ENCODE results near the gene OR5B3.
"Not testable (repeated sequence)": the region's sequence is repeated elsewhere in the genome, so short reads cannot be mapped to it uniquely, and the experiment has no call there.

The OR5B3 gene

DNA sequence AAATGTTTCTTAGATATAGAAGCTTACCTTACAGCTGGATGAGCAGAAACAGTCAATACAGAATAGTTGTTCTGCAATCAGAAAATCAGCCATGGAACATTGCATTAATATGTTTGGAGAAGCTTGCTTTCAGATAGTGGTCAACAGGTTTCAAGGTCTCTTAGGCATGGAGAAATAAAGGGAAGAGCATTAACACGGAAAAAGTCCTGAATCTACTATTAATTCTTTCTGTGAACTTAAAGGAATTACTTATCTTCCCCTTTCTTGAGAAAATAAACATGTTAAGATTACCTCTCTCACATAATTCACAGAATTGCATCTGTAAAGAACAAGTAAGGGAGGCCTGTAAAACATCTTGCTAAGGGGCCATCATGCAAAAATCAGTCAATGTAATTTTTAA, at the start of gene OR5B3:
TSS of gene OR5B3 (minus strand) at position 101 of the 400 bp plus-strand sequence. CDS start 3,465 bp downstream, outside the sequence.
- CTCF ChIA-PET, result no interaction called here
- H3K9me3 Mint-ChIP-seq, result peaks cover 9% of the 10 kb centered on the region

DNA sequence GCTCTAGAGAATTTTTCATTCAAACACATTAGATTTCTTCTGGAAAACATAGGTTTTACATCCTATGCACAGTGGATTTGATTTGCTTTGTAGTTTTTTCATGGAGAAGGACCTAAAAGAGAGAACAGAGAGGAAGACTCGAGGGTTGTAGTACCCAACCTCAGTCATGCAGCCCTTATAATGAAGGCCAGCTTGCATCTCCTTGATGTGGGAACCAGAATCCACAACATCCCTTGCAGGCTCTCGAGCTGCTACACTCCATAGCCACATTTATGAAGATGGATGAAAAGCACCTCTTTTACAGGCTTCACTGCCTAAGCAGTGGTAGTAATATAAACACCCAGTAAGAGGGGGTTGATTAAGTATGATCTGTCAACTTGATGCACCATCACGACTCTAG, 44.9 kb upstream of the OR5B3 start:
- Mint-ChIP-seq H3K4me3 (no peak overlapping the region), H3K27me3 (no peaks in the 10 kb centered on the region), H3K36me3 (no peaks in the 10 kb centered on the region), H3K9me3 (no peaks in the 10 kb centered on the region), H3K4me1 (no peaks in the 10 kb centered on the region), H3K27ac (no peak overlapping the region)
- CTCF ChIA-PET, result no interaction called here
- no peak for DNase-seq

More for the DNA sequence above, at the start of gene OR5B3:
- Mint-ChIP-seq H3K4me1 (no peaks in the 10 kb centered on the region), H3K27me3 (no peaks in the 10 kb centered on the region), H3K27ac (no peak within 1 kb of the TSS), H3K36me3 (no peaks in the 10 kb centered on the region), H3K4me3 (no peak within 1 kb of the TSS)
- no peak for DNase-seq

DNA sequence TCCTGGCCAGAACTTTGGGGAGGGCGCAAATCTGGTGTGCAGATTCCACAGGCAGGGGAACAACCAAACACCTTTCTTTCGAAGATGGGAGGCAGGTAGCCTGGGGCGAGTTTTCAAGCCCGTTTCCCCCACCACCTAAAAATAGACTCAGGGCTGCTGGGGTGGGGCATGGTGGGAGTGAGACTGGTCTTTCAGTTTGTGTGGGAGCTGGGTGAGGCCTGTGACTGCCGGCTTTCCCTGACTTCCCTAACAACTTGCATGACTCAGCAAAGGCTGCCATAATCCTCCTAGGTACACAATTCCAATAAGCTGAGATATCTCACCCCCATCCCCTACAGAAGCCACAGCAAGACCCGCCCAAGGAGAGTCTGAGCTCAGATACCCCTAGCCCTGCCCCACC, 39.6 kb upstream of the OR5B3 start:
- no peaks in the 10 kb centered on the region for H3K36me3 Mint-ChIP-seq
- H3K27me3 Mint-ChIP-seq, result no peaks in the 10 kb centered on the region
- no peaks in the 10 kb centered on the region for H3K9me3 Mint-ChIP-seq
- no peak overlapping the region for H3K4me3 Mint-ChIP-seq
- DNase-seq, result no peak
- no peak overlapping the region for H3K27ac Mint-ChIP-seq
- H3K4me1 Mint-ChIP-seq, result no peaks in the 10 kb centered on the region
- CTCF ChIA-PET, result no interaction called here

DNA sequence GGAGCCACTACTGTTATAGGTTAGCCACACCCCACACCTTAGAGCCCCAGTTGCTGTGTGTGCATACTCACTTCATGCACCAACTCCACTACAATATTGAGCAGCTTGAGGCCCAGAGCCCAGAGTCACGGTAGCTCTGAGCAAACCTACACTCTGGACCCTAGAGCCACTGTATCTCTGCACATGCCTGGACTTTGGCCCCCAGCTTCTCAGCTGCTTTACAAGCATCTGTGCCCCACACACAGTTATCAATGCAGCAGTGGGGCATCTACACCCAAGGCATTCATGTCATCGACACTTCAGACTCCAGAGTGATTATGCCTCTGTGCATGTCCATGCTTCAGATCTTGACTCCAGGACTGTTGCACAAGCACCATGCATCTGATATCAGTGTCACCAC, 37.6 kb upstream of the OR5B3 start:
- Mint-ChIP-seq H3K9me3 (no peaks in the 10 kb centered on the region), H3K36me3 (no peaks in the 10 kb centered on the region), H3K27me3 (no peaks in the 10 kb centered on the region), H3K27ac (no peak overlapping the region), H3K4me3 (no peak overlapping the region), H3K4me1 (no peaks in the 10 kb centered on the region)
- CTCF ChIA-PET, result no interaction called here
- no peak for DNase-seq

DNA sequence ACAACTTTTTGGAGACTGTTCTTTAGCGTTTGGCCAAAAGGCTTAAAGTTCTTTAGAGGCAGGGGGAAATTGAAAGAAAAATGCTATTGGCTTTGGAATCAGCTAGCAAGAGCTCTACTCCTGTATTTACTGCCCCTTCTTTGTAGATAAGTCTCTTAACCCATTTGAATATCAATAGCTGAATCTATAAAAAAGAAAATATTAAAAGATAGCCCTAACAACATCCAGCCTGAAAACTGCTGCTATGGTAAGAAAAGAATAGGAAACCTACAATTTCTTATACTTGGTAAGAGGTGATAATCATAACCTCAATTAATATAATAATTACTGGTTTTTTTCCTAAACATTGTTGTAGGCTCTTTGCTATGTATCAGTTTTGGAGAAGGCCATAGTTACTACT, 35.5 kb upstream of the OR5B3 start, which contains the start of gene OR5B12:
TSS of gene OR5B12 (minus strand) at position 101 of the 400 bp plus-strand sequence. CDS start 2,085 bp downstream, outside the sequence.
- Mint-ChIP-seq H3K36me3 (no peaks in the 10 kb centered on the region), H3K27ac (no peak within 1 kb of the TSS), H3K27me3 (no peaks in the 10 kb centered on the region), H3K9me3 (no peaks in the 10 kb centered on the region), H3K4me1 (no peaks in the 10 kb centered on the region), H3K4me3 (no peak within 1 kb of the TSS)
- no peak for DNase-seq
- CTCF ChIA-PET, result no interaction called here

DNA sequence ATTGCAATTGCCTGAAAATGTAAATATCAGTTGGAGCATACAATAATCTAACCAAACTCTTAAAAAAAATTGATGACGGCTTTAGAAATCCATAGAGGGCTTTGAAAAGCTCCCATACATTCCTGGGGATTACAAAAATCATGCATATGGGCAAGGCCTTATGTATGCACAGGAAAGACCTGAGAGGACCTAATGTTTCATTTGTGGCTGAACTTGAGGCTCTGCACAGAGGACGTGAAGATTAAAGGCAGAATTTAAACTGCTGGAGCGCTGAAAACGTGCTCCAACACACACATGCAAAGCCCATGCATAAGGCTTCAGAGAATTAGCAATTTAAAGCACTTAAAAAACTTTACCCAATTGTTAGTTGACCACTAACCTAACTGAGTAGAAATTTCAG, 31.8 kb upstream of the OR5B3 start:
- Mint-ChIP-seq H3K27me3 (no peaks in the 10 kb centered on the region), H3K4me1 (no peaks in the 10 kb centered on the region), H3K4me3 (no peak overlapping the region), H3K9me3 (no peaks in the 10 kb centered on the region), H3K27ac (no peak overlapping the region), H3K36me3 (no peaks in the 10 kb centered on the region)
- DNase-seq, result no peak
- CTCF ChIA-PET, result no interaction called here

DNA sequence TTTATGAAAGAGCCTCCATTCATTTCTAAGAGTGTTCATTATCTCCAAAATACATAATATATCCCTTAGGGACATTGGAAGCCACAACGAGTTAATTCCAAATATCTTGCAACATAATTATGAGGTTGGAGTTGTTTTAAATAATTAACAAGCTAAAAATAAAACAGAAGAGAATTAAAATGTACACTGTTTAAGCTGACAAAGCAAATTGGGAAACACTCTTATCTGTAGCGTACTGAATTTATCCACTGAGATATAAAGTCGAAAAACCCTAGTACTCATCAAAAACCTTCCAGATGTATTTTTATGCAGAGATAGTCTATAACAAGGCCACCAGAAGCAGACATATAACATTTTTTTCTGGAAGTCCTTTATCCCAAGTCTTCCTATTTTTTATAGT, 27.5 kb upstream of the OR5B3 start:
- Mint-ChIP-seq H3K27me3 (no peaks in the 10 kb centered on the region), H3K4me3 (no peak overlapping the region), H3K27ac (no peak overlapping the region), H3K4me1 (no peaks in the 10 kb centered on the region), H3K36me3 (no peaks in the 10 kb centered on the region), H3K9me3 (no peaks in the 10 kb centered on the region)
- CTCF ChIA-PET, result no interaction called here
- no peak for DNase-seq

DNA sequence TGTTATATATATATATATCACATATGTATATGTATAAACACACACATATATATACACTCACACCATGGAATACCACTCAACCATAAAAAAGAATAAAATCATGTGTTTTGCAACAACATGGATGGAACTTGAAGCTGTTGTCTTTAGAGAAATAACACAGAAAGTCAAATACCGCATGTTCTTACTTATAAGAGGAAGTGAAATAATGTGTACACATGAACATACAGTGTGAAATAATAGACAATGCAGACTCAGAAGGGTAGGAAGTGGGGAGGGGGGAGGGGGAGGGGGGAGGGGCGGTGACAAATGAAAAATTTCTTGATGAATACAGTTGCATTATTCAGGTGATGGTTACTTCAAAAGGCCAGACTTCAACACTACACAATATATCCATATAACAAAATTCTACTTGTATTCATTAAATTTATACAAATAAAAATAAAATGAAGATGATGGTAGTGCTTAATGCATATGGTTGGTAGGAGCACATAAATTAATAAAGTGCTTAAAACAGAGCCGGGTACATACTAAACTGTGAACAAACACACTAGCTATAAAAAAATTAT, 27.0 kb upstream of the OR5B3 start:
- Mint-ChIP-seq H3K9me3 (no peaks in the 10 kb centered on the region), H3K4me3 (no peak overlapping the region), H3K27me3 (no peaks in the 10 kb centered on the region), H3K4me1 (no peaks in the 10 kb centered on the region), H3K27ac (no peak overlapping the region), H3K36me3 (no peaks in the 10 kb centered on the region)
- CTCF ChIA-PET, result no interaction called here
- no peak for DNase-seq

DNA sequence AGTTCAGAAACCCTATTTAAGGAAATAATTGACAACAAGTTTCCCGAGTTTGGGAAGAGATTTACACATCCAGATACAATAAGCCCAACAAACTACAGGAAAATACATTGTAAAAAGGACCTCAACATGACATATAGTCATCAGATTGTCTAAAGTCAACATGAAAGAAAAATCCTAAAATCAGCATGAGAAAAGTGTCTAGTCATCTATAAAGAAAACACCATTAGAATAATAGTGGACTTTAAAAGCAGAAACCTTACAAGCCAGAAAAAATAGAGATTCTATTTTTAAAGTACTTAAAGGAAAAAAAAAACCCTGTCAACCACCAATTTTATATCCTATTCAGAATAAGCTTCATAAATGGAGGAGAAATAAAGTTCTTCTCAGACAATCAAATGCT, 22.6 kb upstream of the OR5B3 start:
- Mint-ChIP-seq H3K36me3 (no peaks in the 10 kb centered on the region), H3K27ac (no peak overlapping the region), H3K4me3 (no peak overlapping the region), H3K27me3 (no peaks in the 10 kb centered on the region), H3K4me1 (no peaks in the 10 kb centered on the region), H3K9me3 (no peaks in the 10 kb centered on the region)
- CTCF ChIA-PET, result no interaction called here
- no peak for DNase-seq

DNA sequence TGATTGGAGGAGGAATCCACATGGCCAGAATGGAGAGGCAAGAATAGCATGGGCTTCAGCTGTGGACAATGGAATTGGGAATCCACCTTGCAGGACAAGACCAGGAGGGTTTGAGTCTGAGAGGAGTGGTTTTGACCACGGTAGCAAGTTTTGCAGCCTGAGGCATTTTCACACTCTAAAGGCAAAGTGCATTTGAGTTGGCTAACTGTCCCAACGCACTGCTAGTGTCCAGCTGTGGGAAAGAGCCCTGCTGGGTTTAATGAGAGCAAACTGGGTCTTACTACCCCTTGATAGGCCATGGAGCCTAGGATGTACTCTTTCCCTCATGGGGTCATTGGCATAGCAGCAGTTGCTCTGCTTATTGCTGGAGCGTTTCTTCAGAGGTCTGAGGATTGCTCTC, 21.3 kb upstream of the OR5B3 start, which contains the start of gene OR5B2:
TSS of gene OR5B2 (minus strand) at position 101 of the 400 bp plus-strand sequence. CDS start 4,860 bp downstream, outside the sequence.
- Mint-ChIP-seq H3K36me3 (no peaks in the 10 kb centered on the region), H3K9me3 (no peaks in the 10 kb centered on the region), H3K27ac (no peak within 1 kb of the TSS), H3K27me3 (no peaks in the 10 kb centered on the region), H3K4me3 (no peak within 1 kb of the TSS), H3K4me1 (no peaks in the 10 kb centered on the region)
- CTCF ChIA-PET, result no interaction called here
- DNase-seq, result no peak

DNA sequence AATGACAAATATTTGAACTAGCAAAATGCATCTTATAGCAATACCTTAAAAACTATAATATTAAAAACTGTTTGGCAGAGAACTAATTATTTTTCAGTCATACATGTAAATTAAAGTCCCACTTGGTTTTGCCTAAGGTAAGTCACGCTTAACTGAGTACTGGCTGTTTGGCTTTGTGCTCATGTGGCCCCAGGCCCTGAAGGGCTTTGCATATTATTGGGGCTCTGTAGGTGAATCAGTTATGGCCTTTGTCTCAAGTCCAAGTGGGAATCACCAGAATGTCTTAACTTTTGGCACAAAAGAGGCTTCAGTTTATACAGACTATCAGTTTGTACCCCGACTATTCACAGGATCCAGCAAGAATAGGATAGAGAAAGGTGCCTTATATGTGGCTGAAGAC, 7.1 kb downstream of the OR5B3 start:
- DNase-seq, H3K27ac Mint-ChIP-seq, H3K4me1 Mint-ChIP-seq, H3K4me3 Mint-ChIP-seq, H3K36me3 Mint-ChIP-seq, H3K9me3 Mint-ChIP-seq, H3K27me3 Mint-ChIP-seq, CTCF ChIA-PET: not testable (repeated sequence)

DNA sequence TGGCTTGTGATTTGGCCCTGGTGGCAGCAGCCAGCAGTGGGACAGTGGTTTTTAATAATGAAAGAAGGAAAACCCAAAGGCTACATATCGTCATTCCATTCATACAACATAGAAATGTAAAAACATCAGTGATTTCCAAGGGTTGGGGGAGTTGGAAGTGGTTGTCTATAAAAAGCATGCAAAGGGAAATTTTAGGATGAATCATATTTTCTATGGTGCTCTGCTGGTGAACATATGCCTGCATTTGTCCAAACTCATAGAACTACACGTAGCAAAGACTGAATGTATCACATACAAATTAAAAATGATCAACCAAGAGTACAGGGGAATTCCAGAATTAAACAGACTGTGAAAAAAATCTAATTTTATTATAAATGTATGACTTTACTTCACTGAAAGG, 11.1 kb downstream of the OR5B3 start:
- CTCF ChIA-PET, result no interaction called here
- no peak for DNase-seq
- no peaks in the 10 kb centered on the region for H3K4me1 Mint-ChIP-seq
- no peaks in the 10 kb centered on the region for H3K36me3 Mint-ChIP-seq
- no peak overlapping the region for H3K27ac Mint-ChIP-seq
- no peak overlapping the region for H3K4me3 Mint-ChIP-seq
- H3K9me3 Mint-ChIP-seq, result no peaks in the 10 kb centered on the region
- no peaks in the 10 kb centered on the region for H3K27me3 Mint-ChIP-seq

DNA sequence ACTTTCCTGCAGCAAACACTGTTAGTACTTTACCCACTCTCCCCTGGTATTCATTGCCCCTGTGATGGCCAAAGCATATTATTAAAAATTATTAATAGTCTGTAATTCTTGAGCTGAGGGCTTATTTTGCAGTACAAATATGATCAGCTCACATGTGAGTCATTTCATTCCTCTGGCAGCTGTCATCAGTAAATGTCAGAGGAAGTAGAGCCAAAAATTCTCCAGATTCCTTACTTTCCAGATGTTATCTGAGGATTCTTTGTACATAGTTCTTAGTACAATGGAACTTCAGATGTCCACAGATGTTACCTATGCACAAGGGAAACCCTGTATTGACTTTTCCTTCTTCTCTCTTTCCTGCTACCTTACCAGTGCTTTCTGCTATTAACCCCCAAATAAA, 12.5 kb downstream of the OR5B3 start:
- no peak for DNase-seq

DNA sequence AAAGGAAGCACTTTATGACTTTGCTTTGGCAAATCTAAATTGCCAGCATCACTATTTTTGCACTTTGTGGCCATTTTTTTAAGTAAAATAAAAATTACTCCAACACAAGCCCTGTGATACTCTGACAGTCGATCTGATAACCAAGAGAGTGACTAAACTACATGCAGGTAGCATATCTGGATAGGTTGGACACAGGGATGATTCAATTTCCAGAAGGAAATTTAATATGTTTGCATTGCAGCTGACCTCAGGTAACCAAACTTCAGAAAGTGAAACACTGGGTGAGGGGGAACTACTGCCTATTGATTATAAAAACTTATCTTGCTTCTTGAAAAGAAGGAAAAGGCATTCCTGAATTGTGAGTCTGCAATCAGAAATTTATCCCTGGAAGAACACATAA, 13.9 kb downstream of the OR5B3 start:
- CTCF ChIA-PET, result no interaction called here

More for the DNA sequence above, 12.5 kb downstream of the OR5B3 start:
- Mint-ChIP-seq H3K27me3 (no peaks in the 10 kb centered on the region), H3K4me3 (no peak overlapping the region), H3K27ac (no peak overlapping the region), H3K9me3 (no peaks in the 10 kb centered on the region), H3K36me3 (no peaks in the 10 kb centered on the region), H3K4me1 (no peaks in the 10 kb centered on the region)
- CTCF ChIA-PET, result no interaction called here

DNA sequence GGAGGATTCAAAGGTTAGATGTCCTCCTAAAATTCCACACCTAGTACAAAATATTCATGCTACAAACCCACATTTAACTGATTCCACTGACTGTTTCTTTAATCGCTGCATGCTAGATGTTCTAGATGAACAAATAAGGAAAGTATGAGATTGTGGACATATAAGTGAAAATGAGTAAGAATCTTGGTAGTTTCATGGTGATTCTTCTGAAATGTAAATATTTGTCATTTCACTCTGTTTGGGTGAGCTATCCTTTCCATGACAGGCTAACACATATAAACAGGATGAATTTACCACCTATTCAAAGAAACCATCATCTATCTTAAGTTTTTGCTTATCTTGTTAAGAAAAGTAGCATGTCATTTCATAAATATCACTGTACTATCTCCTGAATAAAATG, 14.8 kb downstream of the OR5B3 start:
- Mint-ChIP-seq H3K36me3 (no peaks in the 10 kb centered on the region), H3K9me3 (no peaks in the 10 kb centered on the region), H3K27me3 (no peaks in the 10 kb centered on the region), H3K27ac (no peak overlapping the region), H3K4me1 (no peaks in the 10 kb centered on the region), H3K4me3 (no peak overlapping the region)
- CTCF ChIA-PET, result no interaction called here
- DNase-seq, result no peak

More for the DNA sequence above, 13.9 kb downstream of the OR5B3 start:
- Mint-ChIP-seq H3K4me3 (no peak overlapping the region), H3K4me1 (no peaks in the 10 kb centered on the region), H3K9me3 (no peaks in the 10 kb centered on the region), H3K36me3 (no peaks in the 10 kb centered on the region), H3K27me3 (no peaks in the 10 kb centered on the region), H3K27ac (no peak overlapping the region)
- DNase-seq, result no peak

DNA sequence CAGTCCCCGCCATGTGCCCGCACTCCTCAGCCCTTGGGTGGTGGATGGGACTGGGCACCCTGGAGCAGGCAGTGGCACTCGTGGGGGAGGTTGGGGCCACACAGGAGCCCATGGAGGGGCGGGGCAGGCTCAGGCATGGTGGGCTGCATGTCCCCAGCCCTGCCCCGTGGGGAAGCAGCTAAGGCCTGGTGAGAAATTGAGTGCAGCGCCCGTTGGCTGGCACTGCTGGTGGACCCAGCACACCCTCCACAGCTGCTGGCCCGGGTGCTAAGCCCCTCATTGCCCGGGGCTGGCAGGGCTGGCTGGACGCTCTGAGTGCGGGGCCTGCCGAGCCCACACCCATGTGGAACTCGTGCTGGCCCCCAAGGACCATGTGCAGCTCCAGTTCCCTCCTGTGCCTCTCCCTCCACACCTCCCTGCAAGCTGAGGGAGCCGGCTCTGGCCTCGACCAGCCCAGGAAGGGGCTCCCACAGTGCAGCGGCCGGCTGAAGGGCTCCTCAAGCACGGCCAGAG, 16.1 kb downstream of the OR5B3 start:
- no peak for DNase-seq
- Mint-ChIP-seq H3K27me3 (no peaks in the 10 kb centered on the region), H3K4me1 (no peaks in the 10 kb centered on the region), H3K36me3 (no peaks in the 10 kb centered on the region), H3K9me3 (no peaks in the 10 kb centered on the region), H3K4me3 (no peak overlapping the region), H3K27ac (no peak overlapping the region)
- CTCF ChIA-PET, result no interaction called here

All from activated naive CD4-positive, alpha-beta T cell treated with anti-CD3 and anti-CD28 coated beads, Interleukin-2, amount 10 ng/mL, durations not matched to agents 7 days and 5 days (primary cell).